HepG2 (cell line): Measurements from ENCODE around the gene GABRG3. TPM values are rescaled to one million over a fixed set of nuclear protein-coding genes. Genes with fewer than 3 reads are reported as not detected.

Experiments
- ATAC-seq: fragments of 200-7000 bp; cut with Tn5 transposase; 3 replicates; pipeline ENCODE4 v1.9.1; 2020; ENCODE audit warnings: mild to moderate bottlenecking, moderate library complexity
- BruUV-seq: library from RNA; stranded (reverse); fragments of 400-500 nt; replicated peaks from 2 replicates; lab custom pipeline; 2021; lab: Mats Ljungman, UMichigan
- CTCF ChIA-PET: fragments of 300-600 bp; formaldehyde crosslinking; extraction: SDS; loops from one replicate; lab custom pipeline; 2021; ENCODE audit warnings: low total read pairs, inconsistent platforms, low intra/inter-chr PET ratio; lab: Yijun Ruan, JAX
- POLR2A ChIA-PET: fragments of 350-600 bp; sonication (Branson Sonifier 250); formaldehyde crosslinking; loops from one replicate; lab custom pipeline; 2020; ENCODE audit warnings: antibody characterized with exemption, inconsistent platforms; lab: Yijun Ruan, JAX
- DNase-seq: peaks from one replicate; pipeline ENCODE4 v3.0.0-alpha.2; 2015; ENCODE audit warnings: low spot score
- FAIRE-seq: peaks from 3 replicates; lab custom pipeline; 2011; peaks lifted over from hg19 to GRCh38; lab: Jason Lieb, UNC
- H2AFZ ChIP-seq: one replicate; pipeline ENCODE4 v1.6.1; 2011; ENCODE audit warnings: low read length, inconsistent platforms
- H3K27ac ChIP-seq: fragments of 300-600 bp; 3 replicates; pipeline ENCODE4 v1.8.0; 2011; ENCODE audit warnings: mixed run types, mild to moderate bottlenecking, mixed read lengths, low read length, inconsistent platforms; ENCODE audit not compliant: insufficient read depth; ENCODE audit errors: extremely low read length
- H3K27me3 ChIP-seq, 2 experiments: fragments of 200-600 bp in 1 of 2; 2 replicates in 1 of 2; 3 replicates in 1 of 2; pipeline versions ENCODE4 v1.6.0 to v1.8.0; 2011; ENCODE audit warnings: low read length in 2 of 2, mild to moderate bottlenecking in 2 of 2, moderate library complexity in 2 of 2, inconsistent platforms in 1 of 2; ENCODE audit not compliant: insufficient read depth in 2 of 2, control insufficient read depth in 1 of 2
- H3K36me3 ChIP-seq, 2 experiments: fragments of 200-600 bp in 1 of 2; replicated peaks in 1 of 2; 2 replicates in 1 of 2; 3 replicates in 1 of 2; pipeline versions ENCODE4 v1.5.1 to v1.8.0; 2011; ENCODE audit warnings: low read length in 2 of 2, inconsistent platforms in 1 of 2; ENCODE audit not compliant: insufficient read depth in 2 of 2, control insufficient read depth in 1 of 2
- H3K4me1 ChIP-seq: 2 replicates; pipeline ENCODE4 v1.5.1; 2012; ENCODE audit warnings: low read length, inconsistent platforms; ENCODE audit not compliant: insufficient read depth
- H3K4me2 ChIP-seq: 2 replicates; pipeline ENCODE4 v1.6.0; 2011; ENCODE audit warnings: low read depth, low read length, inconsistent platforms
- H3K4me3 ChIP-seq, 3 experiments: fragments of 200-600 bp in 1 of 3; sonication (generic), shearing (Covaris generic) in 1 of 3; replicated peaks in 1 of 3; 2 replicates each; pipeline ENCODE4 v1.5.1; 2011 to 2016; ENCODE audit warnings: low read length in 3 of 3, inconsistent platforms in 2 of 3, low read depth in 2 of 3, mild to moderate bottlenecking in 2 of 3, control low read depth in 1 of 3, mixed read lengths in 1 of 3; ENCODE audit not compliant: insufficient read depth in 1 of 3
- H3K79me2 ChIP-seq: one replicate; pipeline ENCODE4 v1.6.1; 2011; ENCODE audit warnings: low read length, inconsistent platforms; ENCODE audit not compliant: insufficient read depth
- H3K9ac ChIP-seq: 2 replicates; pipeline ENCODE4 v1.6.0; 2011; ENCODE audit warnings: mild to moderate bottlenecking, low read depth, low read length, inconsistent platforms; ENCODE audit not compliant: insufficient read depth
- H3K9me3 ChIP-seq: 2 replicates; pipeline ENCODE4 v1.5.1; 2012; ENCODE audit warnings: mild to moderate bottlenecking, low read length
- H4K20me1 ChIP-seq: 2 replicates; pipeline ENCODE4 v1.6.0; 2011; ENCODE audit warnings: inconsistent platforms, mild to moderate bottlenecking, low read length, moderate library complexity; ENCODE audit not compliant: insufficient read depth
- CBX5 ChIP-seq: sonication (generic); formaldehyde crosslinking; IDR thresholded peaks from 2 replicates; pipeline ENCODE4 v1.4.0; 2020; ENCODE audit warnings: missing genetic modification reagents, borderline replicate concordance
- EEA1 ChIP-seq: sonication (generic); formaldehyde crosslinking; IDR thresholded peaks from 2 replicates; pipeline ENCODE4 v1.5.1; 2020; ENCODE audit warnings: mild to moderate bottlenecking, missing genetic modification reagents, borderline replicate concordance
- IKZF4 ChIP-seq: sonication (generic); formaldehyde crosslinking; IDR thresholded peaks from 2 replicates; pipeline ENCODE4 v1.5.1; 2020; ENCODE audit warnings: borderline replicate concordance, mild to moderate bottlenecking, low read depth, missing genetic modification reagents; ENCODE audit errors: not compliant biosample characterization
- MLXIP ChIP-seq: sonication (generic); formaldehyde crosslinking; IDR thresholded peaks from 2 replicates; pipeline ENCODE4 v1.9.0; 2021; ENCODE audit warnings: missing genetic modification reagents, borderline replicate concordance
- ZBTB42 ChIP-seq: sonication (generic); formaldehyde crosslinking; IDR thresholded peaks from 2 replicates; pipeline ENCODE4 v1.5.0; 2020; ENCODE audit warnings: mild to moderate bottlenecking, missing genetic modification reagents
- ZMYM3 ChIP-seq: sonication (generic); formaldehyde crosslinking; IDR thresholded peaks from 2 replicates; pipeline ENCODE4 v1.5.1; 2020; ENCODE audit warnings: mild to moderate bottlenecking, missing genetic modification reagents
- ZNF484 ChIP-seq: sonication (generic); formaldehyde crosslinking; IDR thresholded peaks from 2 replicates; pipeline ENCODE4 v1.5.1; 2020; ENCODE audit warnings: mild to moderate bottlenecking, low read depth, missing genetic modification reagents, borderline replicate concordance
- ZNF780A ChIP-seq: sonication (generic); formaldehyde crosslinking; IDR thresholded peaks from 2 replicates; pipeline ENCODE4 v1.8.0; 2022; ENCODE audit warnings: mild to moderate bottlenecking, missing genetic modification reagents, moderate library complexity
- WGBS: methylation state at CpG from one replicate; pipeline ENCODE4 v1.1.6; 2017; ENCODE audit warnings: low lambda C conversion rate; 5-methylcytosine and 5-hydroxymethylcytosine counted together
- in situ Hi-C: cut with HindIII; loops from 2 replicates; pipeline ENCODE4 v1.10.0; 2017; ENCODE audit warnings: low pct_unique_long_range_greater_than_20kb; ENCODE audit not compliant: extremely low pct_ligation_motif_present
- intact Hi-C: fragments of 100-400 bp; cut with micrococcal nuclease; formaldehyde crosslinking; loops from one replicate; pipeline ENCODE4 v1.10.0; 2022; ENCODE audit not compliant: unreplicated experiment
- polyA plus RNA-seq, 8 experiments: library from polyadenylated mRNA; depleted of rRNA in 3 of 8; stranded (reverse) in 7 of 8; unstranded in 1 of 8; fragments of >200 nt; fragmentation: Illumina TruSeq in 4 of 8; extraction: Trizol in 4 of 8; gene quantifications; 2 replicates each; pipeline versions ENCODE4 v1.2.1 to v1.2.3, GENCODE V29; 2011 to 2016; ENCODE audit warnings: low read depth in 4 of 8, missing spikeins in 1 of 8, mixed read lengths in 1 of 8; ENCODE audit not compliant: insufficient read depth in 1 of 8
- total RNA-seq, 5 experiments: library from RNA; depleted of rRNA; stranded (reverse); fragments of >200 nt; fragmentation: Illumina TruSeq; extraction: Trizol; gene quantifications; 2 replicates each; pipeline ENCODE4 v1.2.3, GENCODE V29; 2016; ENCODE audit warnings: low read depth in 1 of 5

Gene GABRG3
- total and polyA plus RNA-seq, 2 of the 13 experiments (the other 11 are each of a cell fraction or from before 2014, with no cell fraction given), result not detected

GRCh38 chr15:26972636-26973035 is 1.7 kb downstream of the GABRG3 start:
- TF ChIP-seq ZBTB42 (no peak), ZNF484 (CRISPR knock-in tag) (no peak), EEA1 (CRISPR knock-in tag) (no peak), ZNF780A (no peak), MLXIP (no peak), ZMYM3 (CRISPR knock-in tag) (no peak), IKZF4 (CRISPR knock-in tag) (no peak), CBX5 (CRISPR knock-in tag) (no peak)
- H3K27ac ChIP-seq, result no peak overlapping the region
- FAIRE-seq (no peak), DNase-seq (no peak), ATAC-seq (no peak)
- H3K9me3 ChIP-seq, result no peaks in the 10 kb centered on the region
- no peak overlapping the region for H2AFZ ChIP-seq
- intact Hi-C loops, result no loop called here
- no peak overlapping the region for H3K4me3 ChIP-seq
- WGBS, result 77% methylated on average over 2 of the region's 2 CpGs
- H3K4me1 ChIP-seq, result no peaks in the 10 kb centered on the region
- no peak overlapping the region for H3K4me2 ChIP-seq
- H3K36me3 ChIP-seq, result no peaks in the 10 kb centered on the region
- in situ Hi-C loops, result no loop called here
- no peaks in the 10 kb centered on the region for H3K79me2 ChIP-seq
- POLR2A ChIA-PET, result no interaction called here
- CTCF ChIA-PET, result no interaction called here
- H3K9ac ChIP-seq, result no peak overlapping the region
- no TSS peak for BruUV-seq
- no peaks in the 10 kb centered on the region; a peak in 1 of 5 replicates for H3K27me3 ChIP-seq
- H4K20me1 ChIP-seq, result no peaks in the 10 kb centered on the region
